Gastrocnemius medialis (tissue), 4 donors: ENCODE measurements around the gene PELI1.

Experiments used
- POLR2A ChIP-seq, 2 donors: fragments of 450-650 bp; IDR thresholded peaks; one replicate each; pipeline ENCODE4 v1.6.1; 2017; ENCODE audit warnings: antibody characterized with exemption in 2 of 2, mild to moderate bottlenecking in 2 of 2, moderate library complexity in 2 of 2
- TF ChIP-seq, protein P1 (sequence below), 5 experiments: fragments of 450-650 bp in 3 of 5; fragments of 200-600 bp in 2 of 5; sonication (generic) in 2 of 5; IDR thresholded peaks in 4 of 5; conservative IDR thresholded peaks in 1 of 5; 1 replicate in 4 of 5; 2 replicates in 1 of 5; pipeline ENCODE4 v1.5.1; 2016 to 2019; ENCODE audit warnings: antibody characterized with exemption in 5 of 5, mild to moderate bottlenecking in 3 of 5, moderate library complexity in 3 of 5

DNA sequence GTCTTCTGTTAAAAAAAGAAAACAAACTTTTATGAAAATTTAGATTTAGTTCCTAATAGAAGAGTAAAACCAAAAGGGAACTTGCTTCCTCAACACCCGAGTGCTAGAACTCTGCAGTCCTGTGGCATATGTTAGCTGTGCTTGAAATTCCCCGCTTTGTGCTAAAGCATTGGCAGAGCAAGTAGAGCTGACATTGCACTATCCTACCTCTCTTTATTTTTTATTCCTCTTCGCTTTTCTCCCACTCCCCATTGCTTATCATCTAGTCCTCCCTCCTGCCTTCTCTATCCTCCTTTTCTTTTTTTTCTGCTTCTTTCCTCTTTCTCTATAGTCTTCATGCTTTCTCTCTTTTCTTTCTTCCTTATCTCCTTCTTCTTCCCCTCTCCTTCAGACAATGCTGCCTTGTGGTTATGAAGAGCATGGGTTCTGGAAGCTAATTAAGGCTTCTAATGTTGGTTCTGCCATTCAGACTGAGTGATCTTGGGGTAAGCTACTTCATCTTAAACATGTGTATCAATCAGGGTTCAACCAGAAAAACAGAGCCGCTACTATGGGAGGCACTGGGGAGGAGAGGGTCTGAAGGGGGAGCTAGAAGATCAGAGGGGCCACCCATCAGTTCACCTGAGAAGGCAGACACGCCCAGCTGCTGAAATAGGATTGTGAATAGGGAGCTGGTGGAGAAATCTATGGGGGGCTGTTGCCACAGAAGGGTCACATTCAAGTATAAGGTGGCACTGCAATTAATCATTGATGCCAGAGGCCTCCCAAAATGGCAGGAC is 31.4 kb upstream of the PELI1 start:
- TF ChIP-seq, protein P1, sequence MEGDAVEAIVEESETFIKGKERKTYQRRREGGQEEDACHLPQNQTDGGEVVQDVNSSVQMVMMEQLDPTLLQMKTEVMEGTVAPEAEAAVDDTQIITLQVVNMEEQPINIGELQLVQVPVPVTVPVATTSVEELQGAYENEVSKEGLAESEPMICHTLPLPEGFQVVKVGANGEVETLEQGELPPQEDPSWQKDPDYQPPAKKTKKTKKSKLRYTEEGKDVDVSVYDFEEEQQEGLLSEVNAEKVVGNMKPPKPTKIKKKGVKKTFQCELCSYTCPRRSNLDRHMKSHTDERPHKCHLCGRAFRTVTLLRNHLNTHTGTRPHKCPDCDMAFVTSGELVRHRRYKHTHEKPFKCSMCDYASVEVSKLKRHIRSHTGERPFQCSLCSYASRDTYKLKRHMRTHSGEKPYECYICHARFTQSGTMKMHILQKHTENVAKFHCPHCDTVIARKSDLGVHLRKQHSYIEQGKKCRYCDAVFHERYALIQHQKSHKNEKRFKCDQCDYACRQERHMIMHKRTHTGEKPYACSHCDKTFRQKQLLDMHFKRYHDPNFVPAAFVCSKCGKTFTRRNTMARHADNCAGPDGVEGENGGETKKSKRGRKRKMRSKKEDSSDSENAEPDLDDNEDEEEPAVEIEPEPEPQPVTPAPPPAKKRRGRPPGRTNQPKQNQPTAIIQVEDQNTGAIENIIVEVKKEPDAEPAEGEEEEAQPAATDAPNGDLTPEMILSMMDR (IDR thresholded peaks at IDR 0.05 in 4 of 5, conservative IDR thresholded peaks at IDR 0.05 in 1 of 5), result no peak
- TF ChIP-seq POLR2A (IDR thresholded peaks at IDR 0.05), result no peak
